Right hindlimb (tissue), 1 donor: ENCODE data around the gene LIPN.
"Not testable (repeated sequence)": the region's sequence is repeated elsewhere in the genome, so short reads cannot be mapped to it uniquely, and the experiment has no call there.

Source experiments
- DNase-seq: peaks from one replicate; pipeline ENCODE4 v3.0.0-alpha.2; 2018

Gene LIPN, protein sequence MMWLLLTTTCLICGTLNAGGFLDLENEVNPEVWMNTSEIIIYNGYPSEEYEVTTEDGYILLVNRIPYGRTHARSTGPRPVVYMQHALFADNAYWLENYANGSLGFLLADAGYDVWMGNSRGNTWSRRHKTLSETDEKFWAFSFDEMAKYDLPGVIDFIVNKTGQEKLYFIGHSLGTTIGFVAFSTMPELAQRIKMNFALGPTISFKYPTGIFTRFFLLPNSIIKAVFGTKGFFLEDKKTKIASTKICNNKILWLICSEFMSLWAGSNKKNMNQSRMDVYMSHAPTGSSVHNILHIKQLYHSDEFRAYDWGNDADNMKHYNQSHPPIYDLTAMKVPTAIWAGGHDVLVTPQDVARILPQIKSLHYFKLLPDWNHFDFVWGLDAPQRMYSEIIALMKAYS

DNA sequence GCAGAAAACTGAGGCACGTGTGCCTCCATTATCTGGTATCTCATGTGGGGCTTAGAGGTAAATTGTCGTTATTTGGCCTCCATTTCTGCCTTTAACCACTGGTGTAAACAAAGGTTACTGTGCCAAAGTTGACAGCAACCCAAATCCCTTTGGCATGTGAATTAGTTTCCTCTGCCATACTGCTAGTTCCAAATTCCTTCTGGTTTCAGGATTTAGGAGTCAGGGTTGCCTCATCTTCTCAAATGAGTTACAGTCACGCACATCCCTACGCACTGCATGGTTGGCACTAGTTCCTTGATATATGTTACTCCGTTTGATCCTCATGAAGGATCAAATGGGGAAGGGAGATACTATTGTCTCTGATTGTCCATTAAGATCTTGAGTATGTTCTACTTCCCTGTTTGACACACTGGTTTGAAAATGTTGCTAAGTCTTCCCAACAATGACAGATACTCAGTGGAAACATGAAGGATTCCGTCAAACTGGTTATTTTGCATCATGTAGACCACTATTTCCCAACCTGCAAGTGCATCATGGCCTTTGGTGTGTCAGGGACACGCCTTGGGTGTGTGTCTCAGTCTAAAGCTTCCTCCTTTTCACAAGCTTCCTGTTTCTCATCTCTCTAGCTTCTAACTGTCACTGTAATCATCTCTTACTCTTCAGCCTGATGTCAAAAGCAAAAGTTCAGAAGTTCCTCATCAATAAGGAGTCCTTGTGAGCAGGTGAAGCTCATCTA lies at the start of gene LIPN:
Gene LIPN (plus strand): TSS at position 655 of the 736 bp plus-strand sequence. CDS start 1,386 bp downstream, outside the sequence.
- DNase-seq = no peak

DNA sequence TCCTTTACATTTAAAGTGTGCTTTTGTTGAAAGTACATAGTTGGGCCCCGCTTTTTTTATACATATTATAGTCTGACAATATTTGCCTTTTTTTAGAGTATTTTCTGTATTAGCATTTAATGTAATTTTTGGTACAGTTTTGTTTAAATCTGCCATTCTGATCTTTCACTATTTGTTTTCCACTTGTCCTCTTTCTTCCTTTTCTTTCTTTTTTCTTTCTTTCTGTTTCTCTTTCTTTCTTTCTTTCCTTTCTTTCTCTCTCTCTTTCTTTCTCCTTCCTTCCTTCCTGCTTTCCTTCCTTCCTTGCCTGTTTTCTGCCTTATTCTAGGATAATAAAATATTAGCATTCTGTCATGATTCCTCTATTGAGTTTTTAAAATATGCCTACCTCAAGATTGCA lies 44.3 kb upstream of the LIPN start:
- DNase-seq = no peak

DNA sequence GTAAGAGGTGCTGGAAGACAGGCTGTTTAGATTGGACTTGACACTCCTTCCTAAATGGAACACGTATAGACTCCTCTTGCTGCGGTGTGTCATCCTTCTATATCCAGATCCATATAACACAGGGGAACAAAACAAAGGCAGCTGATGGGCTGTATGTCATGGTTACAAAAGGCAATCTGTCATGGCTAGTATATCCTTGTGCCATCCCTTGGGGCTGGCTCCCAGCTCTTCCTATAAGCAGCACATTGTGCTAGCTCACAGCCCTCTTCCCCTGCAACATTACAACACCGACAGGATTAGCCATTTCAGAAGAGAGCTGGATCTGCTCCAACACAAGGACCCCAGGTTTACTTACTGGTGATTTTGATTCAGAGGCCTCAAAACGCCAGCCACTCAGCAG lies 38.4 kb upstream of the LIPN start:
- no peak for DNase-seq

DNA sequence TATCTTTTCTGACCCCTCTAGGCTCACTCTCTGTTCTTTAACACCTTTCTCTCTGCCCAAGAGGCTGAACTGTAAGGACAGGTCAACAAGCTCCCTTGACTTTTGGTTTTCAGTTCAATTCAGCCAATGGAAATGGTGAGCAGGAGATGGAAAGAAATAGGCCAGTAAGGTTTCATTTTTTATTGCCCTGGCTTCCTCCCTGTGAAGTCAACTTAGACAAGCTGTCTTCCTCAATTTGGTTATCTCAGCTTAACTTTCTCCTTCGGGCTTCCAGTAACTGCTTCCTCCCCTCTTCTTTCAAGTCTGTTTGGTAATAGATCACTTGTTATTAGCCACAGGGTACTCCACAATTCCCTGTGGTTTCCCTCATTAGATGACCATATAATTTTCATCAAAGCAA lies 34.0 kb upstream of the LIPN start:
- DNase-seq = no peak

DNA sequence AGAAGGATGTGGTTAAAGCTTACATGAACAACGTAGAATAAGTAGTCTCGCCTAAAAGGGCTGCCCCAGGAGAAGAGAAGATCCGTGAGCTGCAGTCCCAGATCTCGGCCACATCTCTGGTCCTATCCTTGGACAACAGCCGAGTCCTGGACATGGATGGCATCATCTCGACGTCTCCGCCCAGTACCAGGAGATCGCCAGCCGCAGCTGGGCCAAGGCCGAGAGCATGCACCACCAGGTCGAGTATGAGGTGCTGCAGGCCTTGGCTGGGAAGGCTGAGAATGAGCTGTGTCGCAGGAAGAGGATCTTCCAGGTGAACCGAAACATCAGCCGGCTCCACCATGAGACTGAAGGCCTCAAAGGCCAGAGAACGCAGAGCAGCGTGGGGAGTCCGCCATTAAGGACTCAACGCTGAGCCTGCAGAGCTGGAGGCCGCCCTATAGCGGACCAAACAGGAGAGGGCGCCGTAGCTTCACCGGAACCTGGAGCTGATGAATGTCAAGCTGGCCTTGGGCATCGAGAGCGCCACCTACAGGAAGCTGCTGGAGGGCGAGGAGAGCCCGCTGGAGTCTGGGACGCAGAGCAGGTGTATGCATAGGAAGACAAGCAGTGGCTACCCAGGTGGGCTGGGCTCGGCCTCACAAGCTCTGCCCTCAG lies 31.6 kb upstream of the LIPN start:
- no peak for DNase-seq

DNA sequence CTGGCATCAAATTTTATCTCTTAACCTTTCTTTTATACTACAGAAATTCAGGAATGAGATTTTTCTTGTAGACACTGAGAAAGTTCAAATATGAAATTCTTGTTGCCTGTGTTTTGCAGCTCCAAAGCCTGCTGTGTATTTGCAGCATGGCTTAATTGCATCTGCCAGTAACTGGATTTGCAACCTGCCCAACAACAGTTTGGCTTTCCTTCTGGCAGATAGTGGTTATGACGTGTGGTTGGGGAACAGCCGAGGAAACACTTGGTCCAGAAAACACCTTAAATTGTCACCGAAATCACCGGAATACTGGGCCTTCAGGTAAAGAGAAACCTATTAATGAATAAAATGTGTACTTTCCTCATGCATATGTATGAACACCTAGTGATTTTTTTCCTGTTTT lies 29.0 kb upstream of the LIPN start:
- DNase-seq = no peak

DNA sequence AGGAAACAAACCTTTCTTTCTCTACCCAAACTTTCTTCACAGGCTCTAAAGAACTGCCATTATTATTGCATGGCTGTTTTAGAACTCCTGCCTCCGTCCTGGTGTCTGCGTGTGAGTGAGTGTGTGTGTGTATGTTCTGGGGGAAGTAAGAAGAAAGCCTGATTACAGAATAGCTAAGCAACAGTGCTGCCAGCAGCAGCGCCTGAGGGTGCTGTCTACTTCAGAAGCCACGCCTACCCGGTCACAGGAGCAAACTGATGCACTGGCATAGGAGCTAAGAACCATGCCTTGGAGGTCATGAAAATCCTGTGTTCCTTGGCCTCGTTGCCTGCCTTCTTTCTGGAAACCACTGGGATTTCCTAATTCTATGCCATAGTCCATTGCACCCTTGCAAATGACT lies 28.5 kb upstream of the LIPN start:
- DNase-seq = no peak

DNA sequence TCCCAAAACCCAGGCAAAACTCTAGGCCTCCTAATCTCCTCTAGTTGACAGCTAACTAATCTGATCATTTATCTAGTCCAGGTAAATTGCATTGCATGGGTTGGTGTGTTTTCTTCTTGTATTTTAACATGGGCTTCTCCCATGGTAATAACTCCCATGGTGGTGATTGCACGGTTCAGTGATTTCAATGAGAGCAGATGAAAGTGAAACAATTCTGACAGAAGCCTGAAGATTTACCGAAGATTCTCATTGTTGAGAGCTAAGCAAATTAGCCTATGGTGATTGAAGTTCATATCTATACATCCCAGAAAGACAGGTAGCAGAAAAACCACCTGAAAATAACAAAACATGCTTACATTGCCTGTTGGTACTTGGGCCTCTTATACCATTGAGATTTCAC lies 26.6 kb upstream of the LIPN start:
- no peak for DNase-seq

DNA sequence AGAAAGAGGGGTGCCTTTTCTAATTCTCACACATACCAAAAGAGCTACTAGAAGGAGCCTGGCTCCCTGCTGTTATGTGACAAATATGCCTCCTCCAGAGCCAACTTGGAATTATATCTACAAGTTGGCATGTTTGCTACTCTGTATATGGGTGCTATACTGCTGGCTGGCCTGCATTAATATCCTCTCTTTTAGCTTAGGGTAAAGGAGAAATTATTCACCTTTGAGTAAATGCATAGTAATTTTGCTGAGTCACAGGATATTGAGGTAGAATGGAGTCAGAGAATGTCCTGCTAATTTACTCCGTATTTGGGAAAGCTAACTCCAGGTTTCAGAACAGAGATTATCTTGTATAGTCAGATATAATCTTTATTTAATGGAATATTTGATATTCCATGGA lies 24.2 kb upstream of the LIPN start:
- no peak for DNase-seq

DNA sequence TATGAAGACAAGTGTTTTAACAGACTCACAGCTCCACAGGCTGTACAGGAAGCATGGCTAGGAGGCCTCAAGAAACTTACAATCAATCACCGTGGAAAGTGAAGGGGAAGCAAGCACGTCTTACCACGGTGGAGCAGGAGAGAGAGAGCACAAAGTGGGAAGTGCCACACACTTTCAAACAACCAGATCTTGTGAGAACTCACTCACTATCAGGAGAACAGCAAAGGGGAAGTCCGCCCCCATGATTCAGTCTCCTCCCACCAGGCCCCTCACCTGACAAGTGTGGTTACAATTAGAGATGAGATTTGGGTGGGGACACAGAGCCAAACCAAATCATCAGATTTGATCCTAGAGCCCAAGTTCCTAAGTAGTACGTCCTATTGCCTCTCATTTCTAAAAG lies 17.9 kb upstream of the LIPN start:
- not testable (repeated sequence) for DNase-seq

DNA sequence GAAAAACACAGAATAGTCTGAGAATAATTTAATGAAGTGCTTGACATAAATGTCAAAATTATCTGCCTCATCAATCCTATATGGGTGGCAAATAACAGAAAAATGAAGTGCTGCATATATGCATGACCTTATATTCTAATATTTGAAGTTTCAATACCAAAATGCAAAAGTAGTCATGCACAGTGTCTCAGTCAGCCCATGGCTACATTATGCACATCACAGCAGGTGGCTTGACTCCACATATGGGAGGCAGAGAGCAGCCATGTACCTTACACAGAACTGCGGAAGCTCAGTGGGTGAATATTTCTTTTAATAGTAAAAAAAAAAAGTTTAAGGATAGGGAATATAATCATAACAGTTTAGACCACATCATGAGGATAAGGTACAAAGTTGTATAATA lies 17.4 kb upstream of the LIPN start:
- DNase-seq = no peak

DNA sequence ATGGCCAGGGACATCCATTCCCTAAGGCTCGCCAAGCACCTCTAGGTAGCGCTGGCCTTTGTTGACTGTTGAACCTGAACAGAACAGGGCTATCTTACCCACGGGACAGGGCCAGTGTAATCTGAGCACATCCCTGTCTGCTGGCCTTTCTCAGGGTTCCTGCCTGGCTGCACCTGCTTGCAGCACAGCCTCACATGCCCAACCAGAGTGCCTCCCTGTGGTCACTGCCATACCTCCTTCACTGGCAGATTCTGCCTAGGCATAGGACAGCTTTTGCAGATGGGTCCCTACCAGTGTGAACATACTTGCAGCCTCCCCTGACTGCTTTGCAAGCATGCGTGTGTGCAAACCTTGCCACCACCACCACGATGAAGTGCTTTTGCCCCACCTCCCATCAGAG lies 15.8 kb upstream of the LIPN start:
- no peak for DNase-seq

DNA sequence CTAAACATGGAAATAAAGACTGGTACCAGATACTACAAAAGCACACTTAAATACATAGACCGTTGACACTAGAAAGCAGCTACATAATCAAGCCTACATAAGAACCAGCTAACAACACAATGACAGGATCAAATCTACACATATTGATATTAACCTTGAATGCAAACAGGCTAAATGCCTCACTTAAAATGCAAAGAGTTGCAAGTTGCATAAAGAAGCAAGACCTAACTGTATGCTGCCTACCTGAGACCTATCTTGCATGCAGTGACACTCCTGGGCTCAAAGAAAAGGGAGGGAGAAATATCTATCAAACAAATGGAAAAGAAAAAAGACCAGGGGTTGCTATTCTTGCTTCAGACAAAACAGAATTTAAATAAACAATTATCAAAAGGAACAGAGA lies 14.2 kb upstream of the LIPN start:
- DNase-seq = no peak

DNA sequence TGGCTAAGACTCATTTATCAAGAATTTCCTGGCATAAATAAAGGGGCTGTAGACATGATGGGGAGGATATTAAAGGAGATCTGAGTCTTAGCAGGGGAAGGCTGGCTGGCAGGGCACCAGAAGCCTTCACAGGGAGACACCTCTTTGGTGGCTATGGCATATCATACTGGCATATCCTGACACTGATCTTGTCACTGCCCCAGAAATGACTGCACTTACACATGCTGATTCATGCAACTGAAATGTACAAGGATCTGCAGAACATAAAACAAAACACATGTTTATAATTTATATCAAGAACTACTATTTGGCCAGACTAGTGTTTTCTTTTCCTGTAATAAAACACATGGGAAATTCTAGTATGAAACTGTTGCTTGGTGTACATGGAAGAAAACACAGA lies 5.5 kb upstream of the LIPN start:
- DNase-seq = no peak

DNA sequence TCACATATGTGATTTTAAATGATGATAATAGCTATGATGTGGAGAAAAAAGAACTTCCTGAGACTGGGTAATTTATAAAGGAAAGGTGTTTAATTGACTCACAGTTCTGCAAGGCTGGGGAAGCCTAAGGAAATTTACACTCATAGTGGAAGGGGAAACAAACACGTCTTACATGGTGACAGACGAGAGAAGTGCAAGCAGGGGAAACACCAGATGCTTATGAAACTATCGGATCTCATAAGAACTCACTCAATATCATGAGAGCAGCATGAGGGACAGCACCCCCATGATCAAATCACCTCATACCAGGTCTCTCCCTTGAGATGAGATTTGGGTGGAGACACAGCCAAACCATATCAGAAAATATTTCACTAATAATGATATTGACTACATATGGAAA lies 4.1 kb upstream of the LIPN start:
- no peak for DNase-seq

DNA sequence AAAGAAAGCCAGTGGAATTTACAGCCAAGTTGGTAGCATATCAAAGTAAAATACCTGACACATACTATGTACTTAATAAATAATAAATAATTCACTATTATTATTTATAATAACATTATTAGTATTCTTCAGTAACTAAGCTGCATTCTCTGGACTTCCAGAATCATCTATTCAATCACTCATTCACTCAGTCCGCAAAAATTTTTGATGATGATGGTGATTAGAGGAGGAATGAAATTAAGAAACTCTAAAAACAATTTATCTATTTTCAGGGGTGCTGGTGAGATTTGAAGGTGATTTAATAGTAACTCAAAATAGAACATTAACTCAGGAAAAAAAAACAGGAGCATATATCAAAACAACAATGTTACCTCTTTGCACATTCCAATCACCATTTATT lies 3.2 kb upstream of the LIPN start:
- DNase-seq = no peak

DNA sequence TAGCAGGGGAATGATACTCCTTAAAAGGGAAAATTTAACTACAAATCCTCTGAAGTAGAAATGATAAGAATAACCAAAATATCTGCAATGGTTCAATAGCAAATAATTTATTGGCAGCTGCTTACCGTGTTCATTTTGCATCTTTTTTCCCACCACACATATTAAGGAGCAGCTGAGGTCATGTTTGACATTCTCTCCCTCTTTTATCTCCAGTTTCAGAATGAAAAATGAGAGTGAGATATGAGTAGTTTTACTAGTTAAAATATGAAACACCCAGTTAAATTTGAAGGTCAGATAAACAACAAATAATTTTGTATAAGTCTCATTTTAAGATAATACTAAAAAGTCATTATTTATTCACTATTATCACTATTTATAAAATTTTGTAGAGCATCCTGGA lies 3.1 kb downstream of the LIPN start:
- DNase-seq = no peak

DNA sequence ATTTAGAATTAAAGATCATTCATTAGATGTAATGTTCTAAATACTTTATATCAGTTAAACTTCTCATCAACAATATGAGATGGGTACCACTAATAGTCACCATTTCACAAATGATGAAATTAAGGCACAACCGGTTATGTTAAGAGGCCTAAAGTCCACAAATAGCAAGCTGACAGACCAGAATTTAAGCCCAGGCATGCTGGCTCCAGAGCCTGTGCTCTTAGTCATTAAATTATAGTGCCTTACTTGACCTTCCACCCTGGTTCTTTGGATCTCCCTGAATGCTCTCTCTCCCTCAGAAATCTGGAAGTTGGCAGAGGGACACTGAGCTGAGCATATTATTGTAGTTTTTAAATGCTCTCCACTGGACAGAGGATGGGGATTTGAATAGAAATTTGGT lies 3.6 kb downstream of the LIPN start:
- no peak for DNase-seq

DNA sequence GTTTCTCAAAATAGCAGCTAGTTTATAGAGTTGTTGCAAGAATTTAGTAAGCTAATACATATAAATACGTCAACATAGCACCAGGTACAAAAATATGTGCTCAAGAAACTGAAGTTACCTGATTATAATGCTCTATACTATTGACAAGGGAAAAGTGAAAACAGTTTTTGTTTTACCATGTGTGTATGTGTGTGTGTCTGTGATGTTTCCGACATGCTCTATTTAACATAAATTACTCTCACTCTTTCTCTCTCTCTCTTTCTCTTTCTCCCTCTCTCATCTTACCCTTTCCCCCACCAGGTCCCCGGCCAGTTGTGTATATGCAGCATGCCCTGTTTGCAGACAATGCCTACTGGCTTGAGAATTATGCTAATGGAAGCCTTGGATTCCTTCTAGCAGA lies 4.3 kb downstream of the LIPN start:
- no peak for DNase-seq

DNA sequence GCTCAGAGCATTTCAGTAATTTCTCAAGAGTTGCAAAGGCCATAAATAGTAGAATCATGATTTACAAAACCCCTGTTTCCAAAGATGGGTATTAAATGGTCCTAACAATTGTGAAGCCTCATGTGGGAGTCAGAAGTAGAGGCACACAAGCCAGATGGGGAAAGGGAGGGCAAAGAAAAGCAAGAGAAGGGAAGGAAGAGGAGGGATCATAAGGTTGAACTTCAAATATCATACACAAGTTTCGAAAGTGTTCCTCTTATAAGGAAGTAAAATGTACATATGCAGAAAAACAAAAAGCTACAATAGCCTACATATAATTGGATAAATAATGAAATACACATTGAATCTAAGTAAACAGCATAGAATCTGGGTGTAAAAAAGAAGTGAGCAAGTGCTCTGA lies 6.0 kb downstream of the LIPN start:
- no peak for DNase-seq

DNA sequence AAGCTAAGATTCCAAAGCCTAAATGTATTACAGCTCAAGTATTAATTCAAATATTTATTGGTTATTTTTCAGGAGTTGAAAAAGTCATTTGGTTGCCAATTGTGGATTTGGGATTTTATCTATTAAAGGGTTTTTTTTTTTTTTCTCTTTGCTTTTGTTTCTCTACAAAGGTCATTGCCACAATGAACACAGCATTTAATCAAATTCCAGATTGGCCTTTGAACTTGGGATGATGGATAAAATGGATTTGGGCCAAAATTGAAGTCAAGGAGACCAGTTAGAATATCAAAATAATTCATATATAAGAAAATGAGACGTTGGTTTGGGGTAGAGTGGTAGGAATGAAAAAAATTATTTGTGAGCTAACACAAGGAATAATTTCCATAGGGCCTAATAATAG lies 9.6 kb downstream of the LIPN start:
- DNase-seq = no peak

DNA sequence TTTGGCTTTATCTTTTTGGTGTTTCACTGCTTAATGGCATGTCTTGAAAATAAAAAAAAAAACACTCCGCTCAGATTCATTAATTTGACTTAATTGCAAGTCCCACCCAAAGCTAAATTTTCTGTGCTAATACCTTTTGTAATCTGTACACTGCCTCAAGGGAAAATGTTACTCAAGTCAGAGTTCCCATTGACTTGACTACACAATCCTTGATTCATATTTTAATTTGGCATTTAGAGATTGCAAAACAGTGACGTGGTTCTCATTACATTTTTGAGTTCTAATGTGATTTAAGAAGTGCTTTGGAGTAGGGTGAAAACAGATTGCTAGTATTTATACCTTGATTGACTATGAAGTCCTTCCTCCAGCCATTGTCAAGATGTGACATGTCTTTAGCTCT lies 21.4 kb downstream of the LIPN start:
- no peak for DNase-seq

DNA sequence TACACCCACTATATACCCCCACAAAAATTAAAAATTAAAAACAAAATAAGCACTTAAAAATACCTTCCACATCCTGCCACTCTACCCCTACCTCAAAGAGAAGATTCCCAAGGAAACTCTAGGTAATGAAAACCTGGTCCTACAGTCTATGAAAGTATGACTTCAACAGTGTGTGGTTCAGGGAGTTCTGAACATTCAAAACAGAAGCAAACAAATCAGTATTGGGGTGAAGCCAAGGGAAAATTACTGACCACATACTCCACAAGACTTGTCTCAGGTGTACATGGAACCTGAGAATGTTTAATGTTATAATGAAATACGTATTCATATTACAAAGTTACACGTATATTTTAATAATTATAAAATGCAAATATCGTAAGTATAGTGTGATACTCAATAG lies 22.4 kb downstream of the LIPN start:
- DNase-seq = no peak

DNA sequence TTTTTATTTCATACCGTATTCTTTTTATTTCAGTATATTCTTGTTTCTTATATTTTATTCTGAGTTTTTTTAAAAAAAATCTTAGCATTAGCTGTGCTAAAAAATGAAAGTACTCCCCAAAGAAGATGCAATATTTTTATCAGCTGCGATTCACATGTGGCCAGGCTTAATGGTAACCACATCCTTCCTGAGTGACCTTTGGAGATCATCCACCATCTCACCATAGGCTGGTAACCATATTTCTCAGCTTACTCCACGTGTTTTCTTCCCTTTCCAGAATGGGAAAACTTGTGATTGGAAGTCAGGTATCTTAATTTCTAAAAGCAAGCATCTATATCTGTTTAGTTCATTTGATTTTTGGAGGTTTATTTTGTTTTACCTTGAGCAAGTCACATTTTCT lies 23.9 kb downstream of the LIPN start:
- no peak for DNase-seq
